Measurements from ENCODE around the gene GSTA2. TPM values are rescaled to one million over a fixed set of nuclear protein-coding genes. Genes with fewer than 3 reads are reported as not detected.
A peak's percentile ranks its signal among the peaks of the same experiment; 100 is the strongest.
"Not testable (repeated sequence)": the region's sequence is repeated elsewhere in the genome, so short reads cannot be mapped to it uniquely, and the experiment has no call there.

The GSTA2 gene
- total RNA-seq, 1 experiment from 2014 or later = not detected

DNA sequence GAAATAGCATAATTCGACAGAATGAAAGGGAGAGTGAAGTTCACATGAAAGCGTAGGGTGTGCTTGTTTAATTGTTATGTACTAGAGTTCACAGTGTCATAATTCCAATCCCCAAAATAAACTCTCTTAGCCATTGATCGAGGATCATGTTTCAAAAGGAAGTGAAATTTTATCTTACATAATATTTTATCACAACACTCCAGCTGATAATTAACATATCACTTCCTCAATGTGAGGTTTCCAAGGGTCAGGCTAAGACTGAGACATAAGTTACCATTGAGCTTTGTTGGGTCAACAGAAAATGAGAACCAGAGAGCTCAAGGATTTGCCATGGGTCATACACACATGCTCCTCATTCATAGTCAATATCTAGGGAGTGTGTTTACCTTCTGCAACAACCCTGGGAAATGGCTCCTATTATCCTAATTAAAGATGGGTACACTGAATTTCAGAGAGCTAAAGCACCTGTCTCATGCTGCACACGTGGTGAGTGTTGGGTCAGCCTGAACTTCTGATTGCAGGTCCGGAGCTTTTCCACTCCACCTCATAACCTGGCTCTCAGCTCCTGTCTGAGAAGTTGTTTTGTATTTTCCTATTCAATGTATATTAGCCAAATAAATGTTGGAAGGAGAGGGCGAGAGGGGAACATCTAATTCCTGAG, 3.0 kb downstream of the GSTA2 start:
- no peak for DNase-seq (ENCODE audit: low read depth)

DNA sequence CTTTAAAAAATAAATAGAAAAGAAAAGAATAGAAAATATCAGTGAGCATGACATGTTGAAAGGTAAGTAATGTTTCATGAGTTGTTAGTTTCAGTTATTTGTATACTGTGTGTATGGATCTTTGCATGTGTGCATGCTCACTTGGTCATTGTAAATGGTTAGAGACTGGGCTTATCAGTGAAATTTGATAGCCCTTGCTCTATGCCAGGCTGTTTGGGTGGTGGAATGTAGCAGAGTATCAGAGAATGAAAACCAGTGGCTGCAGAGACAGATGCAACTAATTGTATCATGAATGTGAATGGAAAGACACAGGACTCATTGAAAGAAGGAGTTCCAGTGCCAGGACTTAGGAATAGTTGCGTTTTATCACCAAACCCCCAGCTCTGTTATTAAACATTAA, 4.2 kb downstream of the GSTA2 start:
- DNase-seq (ENCODE audit: low read depth) = no peak

DNA sequence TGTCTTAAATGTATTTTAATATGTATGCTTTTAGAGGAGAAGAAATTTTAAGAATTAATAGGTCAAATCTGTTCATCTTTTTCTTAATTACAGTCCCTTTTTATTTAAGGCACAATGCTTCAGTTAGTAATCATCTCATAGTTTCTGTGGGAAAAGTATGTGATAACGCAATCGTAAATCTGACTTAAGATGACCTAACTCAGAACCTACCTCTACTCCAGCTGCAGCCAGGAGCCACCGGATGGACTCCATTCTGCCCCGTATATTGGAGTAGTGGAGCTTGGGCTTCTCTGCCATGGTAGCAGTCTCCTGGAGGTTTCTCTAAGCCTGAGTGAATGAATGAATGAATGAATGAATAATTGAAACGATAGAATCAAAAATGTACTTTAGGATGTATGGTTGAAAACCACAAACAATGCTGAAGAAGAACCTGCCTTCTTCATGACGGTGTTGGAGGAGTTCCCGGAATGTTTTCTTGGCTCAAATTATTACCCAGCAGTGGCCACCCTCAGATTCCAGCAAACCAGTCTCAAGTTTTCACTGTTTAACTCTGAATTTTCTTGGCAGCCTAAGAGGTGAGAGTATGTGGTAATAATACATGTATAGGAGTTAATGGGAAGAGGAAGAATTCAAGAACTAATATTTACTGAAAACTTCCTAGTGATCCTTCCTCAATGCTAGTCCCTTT, 5.5 kb downstream of the GSTA2 start:
- DNase-seq (ENCODE audit: low read depth) = not testable (repeated sequence)

DNA sequence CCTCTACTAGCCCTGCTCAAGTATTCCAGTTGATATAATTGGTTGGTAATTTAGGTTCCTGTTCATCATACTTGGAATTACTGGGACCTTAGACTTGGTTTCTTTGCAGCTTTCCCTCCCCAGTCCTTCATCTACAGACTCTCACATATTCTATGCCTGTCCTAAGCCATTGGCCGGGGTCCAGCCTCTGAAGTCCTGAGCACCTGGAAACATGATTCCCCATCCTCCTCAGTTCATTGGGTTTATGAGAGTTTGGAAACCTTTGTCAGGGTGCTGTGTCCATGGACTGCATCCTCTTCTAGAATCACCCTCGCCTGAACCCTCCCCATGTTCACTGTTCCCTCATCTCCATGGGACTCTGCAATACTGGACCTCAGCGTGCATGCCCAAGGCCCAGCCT, 8.8 kb downstream of the GSTA2 start:
- no peak for DNase-seq (ENCODE audit: low read depth)

DNA sequence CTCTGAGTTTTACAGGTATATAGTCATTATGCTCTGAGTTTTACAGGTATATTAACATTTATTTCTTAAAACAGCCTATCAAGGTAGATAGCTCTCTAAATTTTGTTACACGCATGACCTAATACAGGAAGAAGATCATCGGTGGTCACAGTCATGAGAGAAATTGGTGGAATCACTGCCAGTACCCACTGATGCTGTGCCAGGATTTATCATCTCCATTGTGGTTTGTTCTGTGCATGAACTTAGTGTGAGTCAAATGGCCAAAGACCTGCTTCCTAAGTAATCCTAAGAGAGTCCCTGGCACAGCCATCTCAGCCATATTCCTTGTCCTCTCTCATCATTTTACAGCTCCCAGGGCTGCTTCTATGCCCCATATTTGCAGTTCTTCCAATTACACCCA, 10.1 kb downstream of the GSTA2 start:
- peak; percentile 19 for DNase-seq (ENCODE audit: low read depth)

DNA sequence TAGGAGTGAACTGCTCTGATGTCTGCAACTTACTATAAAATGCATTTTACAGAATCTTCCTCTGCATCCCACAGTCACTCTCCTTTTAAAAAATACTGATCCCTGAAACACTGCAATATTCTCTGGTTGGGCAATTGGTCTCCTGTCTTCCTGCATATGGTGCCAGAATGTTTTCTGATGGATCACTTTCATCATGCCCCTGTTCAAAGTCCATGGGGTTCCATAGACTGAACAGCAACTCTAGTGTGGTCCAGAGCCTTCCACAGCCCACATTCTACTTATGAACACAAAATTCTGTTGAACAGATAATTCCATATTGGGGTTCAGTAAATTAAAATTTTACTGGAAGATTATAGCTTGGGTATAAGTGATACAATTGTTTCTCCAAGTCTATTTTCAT, 11.0 kb downstream of the GSTA2 start:
- DNase-seq (ENCODE audit: low read depth) = no peak

DNA sequence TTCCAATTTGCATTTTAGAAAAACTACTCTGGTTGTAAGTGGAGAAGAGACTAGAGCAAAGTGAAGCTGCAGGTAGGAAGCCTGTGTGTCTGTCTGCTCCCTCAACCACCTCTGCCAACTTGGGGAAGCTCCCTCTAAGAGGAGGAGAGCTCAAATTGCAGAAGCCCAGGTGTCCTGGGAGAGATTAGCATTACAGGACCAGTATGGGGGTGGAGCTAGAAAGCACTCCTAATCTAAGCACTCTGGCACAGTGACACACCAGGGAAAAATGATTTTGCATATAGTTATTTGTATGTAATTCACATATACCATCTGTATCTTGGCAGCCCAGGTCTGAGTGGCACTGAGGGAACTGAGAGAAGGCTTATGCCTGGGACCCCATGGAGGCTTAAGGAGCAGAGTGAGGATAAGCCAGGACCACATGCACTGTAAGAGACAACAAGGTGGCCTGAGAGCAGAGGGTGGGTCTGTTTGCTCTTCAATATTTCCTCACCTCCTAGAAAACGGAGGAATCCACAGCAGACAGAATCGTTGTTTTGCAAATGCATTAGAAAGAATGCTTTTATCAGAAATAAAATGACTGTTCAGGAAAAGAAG, 13.6 kb downstream of the GSTA2 start:
- no peak for DNase-seq (ENCODE audit: low read depth)

DNA sequence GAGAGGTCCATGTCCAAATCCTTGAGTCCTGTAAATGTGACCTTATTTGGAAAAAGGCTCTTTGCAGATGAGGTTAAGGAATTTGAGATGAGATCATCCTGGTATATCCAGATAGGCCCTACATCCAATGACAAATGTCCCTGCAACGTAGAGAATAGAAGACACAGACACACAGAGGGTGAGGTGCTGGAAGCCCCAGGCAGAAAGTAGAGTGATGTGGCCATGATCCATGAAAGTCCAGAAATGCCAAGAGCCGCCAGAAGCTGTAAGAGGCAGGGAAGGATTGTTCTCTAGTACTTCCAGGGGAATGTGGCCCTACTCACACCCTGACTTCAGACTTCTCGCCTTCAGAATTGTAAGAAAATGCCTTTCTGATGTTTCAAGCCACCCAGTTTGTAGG, 16.0 kb downstream of the GSTA2 start:
- peak; percentile 22 for DNase-seq (ENCODE audit: low read depth)

DNA sequence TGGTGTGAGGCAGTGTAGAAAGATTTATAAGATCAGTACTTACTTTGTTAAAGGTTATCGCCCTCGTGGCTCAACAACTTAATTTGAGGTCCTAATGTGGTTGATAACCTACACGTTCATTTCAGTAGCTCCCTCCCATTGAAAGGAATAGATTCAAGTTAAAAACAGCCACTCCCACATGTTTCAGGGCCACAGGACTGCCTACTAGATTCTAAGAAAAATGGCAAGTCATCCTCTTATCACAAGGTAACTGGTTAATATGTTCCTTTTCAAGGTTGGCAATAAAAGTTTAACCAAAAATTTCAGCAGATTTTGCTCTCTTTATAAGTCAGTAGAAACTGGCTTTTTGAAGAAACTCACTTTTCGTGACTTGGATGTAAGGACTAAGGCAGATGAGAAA, 17.1 kb downstream of the GSTA2 start:
- no peak for DNase-seq (ENCODE audit: low read depth)

DNA sequence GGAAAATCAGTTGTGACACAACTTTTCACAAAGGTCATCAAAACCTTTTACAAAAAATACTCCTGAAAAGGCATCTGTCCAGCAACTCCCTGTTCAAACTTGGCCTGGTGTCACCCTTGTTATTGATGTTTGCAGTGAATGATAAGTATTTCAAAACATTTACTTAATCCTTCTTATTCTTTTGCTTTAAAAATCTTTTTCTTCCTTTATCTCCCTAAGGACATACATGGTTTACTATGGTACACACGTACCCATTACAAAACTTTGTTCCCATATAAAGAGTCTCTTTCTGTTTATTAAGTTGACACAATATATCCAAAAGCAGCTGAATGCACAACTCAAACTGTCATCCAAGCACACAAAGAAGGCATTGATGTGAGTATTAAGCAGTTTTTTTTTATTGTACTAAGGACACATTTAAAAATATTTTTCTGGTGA, 17.5 kb downstream of the GSTA2 start:
- no peak for DNase-seq (ENCODE audit: low read depth)

DNA sequence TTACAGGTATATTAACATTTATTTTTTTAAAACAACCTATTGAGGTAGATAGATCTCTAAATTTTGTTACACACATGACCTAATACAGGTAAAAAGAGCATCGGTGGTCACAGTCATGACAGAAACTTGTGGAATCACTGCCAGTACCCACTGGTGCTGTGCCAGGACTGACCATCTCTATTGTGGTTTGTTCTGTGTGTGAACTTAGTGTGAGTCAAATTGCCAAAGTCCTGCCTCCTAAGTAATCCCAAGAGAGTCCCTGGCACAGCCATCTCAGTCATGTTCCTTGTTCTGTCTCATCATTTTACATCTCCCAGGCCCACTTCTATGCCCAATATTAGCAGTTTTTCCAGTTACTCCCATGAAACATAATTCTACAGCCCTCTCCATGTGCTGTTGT, 21.4 kb downstream of the GSTA2 start:
- DNase-seq (ENCODE audit: low read depth) = peak; percentile 27

DNA sequence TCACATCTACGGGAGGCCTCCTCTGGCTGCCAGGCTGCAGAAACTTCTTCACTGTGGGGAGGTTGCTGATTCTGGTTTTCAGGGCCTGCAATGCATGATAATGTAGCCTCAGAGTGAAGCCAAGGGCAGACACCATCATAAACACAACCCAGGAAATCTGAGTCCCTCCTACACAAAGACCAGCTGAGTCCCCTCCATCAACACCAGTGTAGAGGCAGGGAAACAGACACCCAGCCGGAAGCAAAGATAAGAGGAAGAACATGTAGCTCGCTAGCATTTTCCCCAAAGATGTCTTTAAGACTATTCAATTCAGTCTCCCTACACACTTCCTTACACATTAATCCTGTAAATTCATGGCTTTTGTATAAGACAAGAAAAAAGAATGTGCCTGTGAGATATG, 23.6 kb downstream of the GSTA2 start:
- DNase-seq (ENCODE audit: low read depth) = no peak

DNA sequence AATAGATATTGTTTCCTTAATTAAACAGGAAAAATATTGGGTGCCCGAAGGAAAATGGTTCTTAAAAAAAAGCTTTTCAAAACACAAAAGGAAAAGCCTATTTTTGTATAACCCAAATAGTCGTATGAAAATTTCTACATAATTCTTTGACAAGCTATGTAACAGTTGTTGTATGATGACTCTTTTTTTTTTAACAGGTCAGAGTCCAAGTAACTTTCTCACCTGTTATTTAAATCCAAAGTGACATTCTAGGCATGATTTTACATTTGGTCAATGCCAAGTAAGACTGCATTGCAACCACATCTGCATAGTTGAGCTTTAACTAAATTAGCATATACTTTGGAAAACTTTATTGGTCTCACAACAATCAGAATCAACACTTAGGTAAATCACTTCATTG, 24.1 kb downstream of the GSTA2 start:
- DNase-seq (ENCODE audit: low read depth) = no peak

DNA sequence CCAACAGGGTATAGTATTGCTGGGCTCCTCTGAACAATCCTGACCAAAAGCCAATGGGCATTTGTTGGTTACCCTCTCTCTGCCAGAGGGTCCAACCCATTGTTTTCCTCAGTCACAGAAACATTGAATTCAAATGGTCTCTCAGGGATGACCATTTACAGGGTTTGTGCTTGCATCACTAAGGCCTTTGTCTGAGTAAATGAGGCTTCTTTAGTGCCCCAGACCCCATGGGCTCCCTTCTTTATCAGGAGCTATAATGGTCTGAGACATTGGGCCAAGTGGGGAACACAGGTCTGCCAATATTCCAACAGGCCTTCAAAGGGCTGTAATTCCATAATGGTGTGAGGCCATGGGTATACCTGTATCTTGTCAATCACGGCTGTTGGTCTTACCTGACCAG, 27.1 kb downstream of the GSTA2 start:
- no peak for DNase-seq (ENCODE audit: low read depth)

DNA sequence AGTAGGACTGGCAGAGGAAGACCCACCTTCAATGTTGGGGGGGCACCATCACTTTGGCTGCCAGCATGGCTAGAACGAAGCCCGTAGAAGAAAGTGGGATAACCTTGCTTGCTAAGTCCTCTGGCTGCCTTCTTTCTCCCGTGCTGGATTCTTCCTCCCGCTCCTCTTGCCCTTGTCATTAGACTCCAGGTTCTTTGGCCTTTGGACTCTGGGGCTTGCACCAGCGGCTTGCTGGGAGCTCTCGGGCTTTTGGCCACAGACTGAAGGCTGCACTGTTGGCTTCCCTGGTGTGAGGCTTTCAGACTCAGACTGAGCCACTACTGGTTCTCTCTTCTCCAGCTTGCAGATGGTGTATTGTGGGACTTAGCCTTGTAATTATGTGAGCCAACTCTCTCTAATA, 28.2 kb downstream of the GSTA2 start:
- no peak for DNase-seq (ENCODE audit: low read depth)

DNA sequence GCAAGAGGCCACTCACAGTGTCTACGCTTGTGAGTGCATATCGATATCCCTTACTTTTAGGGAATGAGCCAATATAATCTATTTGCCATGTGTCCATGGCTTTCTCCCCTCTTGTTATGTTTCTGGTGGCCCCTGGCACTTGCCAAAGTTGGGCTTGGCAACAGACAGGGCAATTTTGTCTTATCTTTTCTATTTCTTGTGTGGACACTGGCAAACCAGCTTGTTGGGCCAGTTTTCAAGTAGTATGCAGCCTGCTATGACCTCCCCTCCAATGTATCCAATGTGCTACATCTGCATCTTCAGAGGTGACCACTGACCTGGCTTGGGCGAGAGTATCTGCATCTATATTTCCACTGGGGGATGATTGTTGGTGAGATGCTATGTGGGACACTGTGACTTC, 29.2 kb downstream of the GSTA2 start:
- no peak for DNase-seq (ENCODE audit: low read depth)

DNA sequence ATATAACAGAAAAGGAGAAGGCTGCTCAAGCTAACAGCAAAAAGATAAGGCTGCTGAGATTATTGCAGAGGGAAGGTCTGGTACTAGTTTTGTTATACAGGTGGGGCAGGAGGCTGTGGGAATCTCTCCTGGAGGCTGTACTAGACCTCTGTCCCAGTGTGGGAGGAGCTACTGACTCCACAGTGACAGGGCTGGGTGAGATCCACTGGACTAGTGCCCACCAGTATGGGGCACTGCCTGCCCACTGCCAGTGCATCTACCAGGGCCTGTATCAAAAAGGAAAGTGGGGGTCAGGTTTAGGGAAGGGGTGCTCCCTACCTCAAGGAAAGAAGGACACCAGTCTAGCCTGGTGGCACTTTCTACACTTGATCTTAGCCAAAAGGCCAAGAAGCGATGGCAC, 30.1 kb downstream of the GSTA2 start:
- no peak for DNase-seq (ENCODE audit: low read depth)

DNA sequence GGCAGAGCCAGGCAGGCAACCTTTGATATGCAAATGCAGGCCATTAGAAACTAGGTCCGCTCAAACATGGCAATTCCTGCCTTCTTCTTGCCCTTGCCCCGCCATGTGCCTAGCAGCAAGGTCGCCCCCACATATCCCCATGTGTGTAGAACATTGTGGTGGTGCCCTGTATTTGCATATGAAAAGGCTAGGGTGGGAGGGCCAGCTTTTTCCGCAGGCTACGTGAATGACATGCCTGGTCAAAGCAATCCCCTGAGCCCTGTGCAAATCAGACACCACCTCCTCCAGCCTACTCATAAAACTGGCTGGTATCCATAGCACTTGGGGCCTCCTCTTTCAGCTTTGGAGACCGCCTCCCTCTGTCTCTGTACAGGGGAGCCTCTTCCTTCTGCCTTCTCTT, 31.6 kb downstream of the GSTA2 start:
- no peak for DNase-seq (ENCODE audit: low read depth)

DNA sequence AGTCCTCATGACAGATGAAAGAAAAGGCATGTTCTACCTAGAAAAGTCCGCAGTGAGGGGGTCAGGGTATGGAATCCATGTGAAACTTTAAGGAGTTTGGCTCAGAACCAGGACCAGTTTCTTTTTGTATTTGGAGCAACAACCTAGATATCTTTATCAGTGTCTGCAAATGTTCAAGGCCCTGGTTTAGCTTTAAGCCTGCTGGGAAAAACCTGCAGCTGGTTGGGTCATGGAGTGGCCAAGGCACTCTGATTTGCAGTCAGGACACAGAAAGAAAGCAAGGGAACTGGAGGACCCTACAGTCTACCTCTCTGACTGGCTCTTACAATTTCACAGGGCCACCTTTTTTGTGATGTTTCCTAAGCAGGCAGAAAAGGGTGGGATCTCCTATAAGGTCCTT, 33.7 kb downstream of the GSTA2 start:
- no peak for DNase-seq (ENCODE audit: low read depth)

DNA sequence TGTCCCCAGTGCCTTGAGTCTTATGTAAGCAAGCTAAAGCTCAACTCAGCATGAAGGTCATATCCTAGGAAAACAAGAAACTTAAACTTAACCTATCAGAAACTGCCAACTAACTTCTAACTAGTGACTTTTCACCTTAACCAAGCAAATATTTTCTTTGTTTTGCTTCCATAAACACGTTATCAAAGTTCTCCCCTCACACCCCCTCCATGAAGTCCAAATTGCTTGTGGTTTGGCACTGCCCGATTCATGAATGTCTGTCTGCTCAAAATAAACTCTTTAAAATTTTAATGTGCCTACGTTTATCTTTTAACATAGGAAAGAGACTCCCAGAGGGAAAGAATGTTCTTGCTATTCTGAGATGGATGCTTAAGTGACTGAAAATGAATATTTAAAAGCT, 34.9 kb downstream of the GSTA2 start:
- DNase-seq (ENCODE audit: low read depth) = no peak

DNA sequence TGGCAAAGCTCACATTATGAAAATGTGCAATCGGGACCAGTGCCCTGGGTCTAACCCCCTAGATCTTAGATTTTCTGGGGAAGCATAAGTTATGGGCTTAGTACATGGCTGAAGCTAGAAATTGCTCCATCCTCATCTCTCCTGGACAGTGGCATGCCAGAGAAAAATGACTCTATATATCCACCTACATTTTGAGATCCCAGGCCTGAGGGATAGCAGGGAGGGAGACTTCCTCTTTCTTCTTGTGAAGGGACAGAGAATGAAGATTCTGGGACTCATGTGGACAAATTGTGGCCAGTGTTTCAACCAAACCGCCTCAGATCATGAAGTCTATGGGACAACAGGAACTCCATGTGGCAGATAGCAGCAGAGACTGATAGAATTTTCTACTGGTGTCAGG, 35.4 kb downstream of the GSTA2 start:
- DNase-seq (ENCODE audit: low read depth) = no peak

DNA sequence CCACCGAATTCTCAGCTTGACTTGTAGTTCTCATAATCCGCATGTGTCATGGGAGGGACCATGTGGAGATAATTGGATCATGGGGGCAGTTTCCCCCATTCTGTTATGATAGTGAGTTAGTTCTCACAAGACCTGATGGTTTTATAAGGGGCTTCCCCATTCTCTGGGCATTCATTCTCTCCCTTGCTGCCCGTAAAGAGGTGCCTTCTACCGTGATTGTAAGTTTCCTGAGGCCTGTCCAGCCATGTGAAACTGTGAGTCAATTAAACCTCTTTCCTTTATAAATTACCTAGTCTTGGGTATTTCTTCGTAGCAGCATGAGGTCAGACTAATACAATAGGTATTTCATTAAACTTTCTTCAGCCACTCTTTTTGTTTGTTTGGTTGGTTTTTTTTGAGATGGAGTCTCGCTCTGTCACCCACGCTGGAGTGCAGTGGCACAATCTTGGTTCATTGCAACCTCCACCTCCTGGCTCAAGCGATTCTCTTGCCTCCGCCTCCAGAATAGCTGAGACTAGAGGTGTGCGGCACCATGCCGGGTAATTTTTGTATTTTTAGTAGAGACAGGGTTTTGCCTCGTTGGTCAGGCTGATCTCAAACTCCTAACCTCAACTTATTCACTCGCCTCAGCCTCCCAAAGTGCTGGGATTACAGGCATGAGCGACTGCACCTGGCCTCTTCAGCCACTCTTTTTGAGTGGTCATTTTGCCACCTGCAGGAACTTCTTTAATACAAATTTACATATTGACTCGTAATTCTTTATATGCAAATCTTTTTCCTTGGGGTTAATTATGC, 36.3 kb downstream of the GSTA2 start:
- DNase-seq (ENCODE audit: low read depth) = peak; percentile 55

DNA sequence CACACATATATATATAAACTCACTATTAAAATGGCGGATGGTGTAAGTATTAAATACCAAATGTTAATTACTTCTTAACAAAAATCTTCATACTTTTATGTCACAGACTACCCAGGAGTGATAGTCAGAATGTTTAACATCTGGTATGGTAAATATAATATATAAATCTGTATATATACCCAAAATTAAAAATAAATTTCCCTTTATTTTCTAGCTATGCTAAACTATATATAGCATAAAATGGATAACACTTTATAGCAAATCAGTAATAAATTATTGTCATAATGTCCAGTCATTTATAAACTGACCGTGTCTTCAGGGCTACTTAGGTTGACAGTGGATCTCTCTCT, 37.1 kb downstream of the GSTA2 start:
- DNase-seq (ENCODE audit: low read depth) = no peak

Data from Daoy (cell line).